PC-9 (cell line): ENCODE measurements around the gene APC. TPM values are rescaled to one million over a fixed set of nuclear protein-coding genes. Genes with fewer than 3 reads are reported as not detected.

Experiments used
- BruUV-seq: library from RNA; stranded (reverse); fragments of 400-500 nt; replicated peaks from 2 replicates; lab custom pipeline; 2021; lab: Mats Ljungman, UMichigan
- CTCF ChIA-PET: fragments of 300-600 bp; sonication (Branson Sonifier 250); formaldehyde crosslinking; loops from one replicate; lab custom pipeline; 2022; ENCODE audit warnings: antibody characterized with exemption; lab: Charles Lee
- POLR2A ChIA-PET: fragments of 300-600 bp; sonication (Branson Sonifier 250); formaldehyde crosslinking; loops from one replicate; lab custom pipeline; 2022; ENCODE audit warnings: antibody characterized with exemption; ENCODE audit not compliant: unreplicated experiment; lab: Charles Lee
- DNase-seq, 2 experiments: peaks; one replicate each; pipeline versions ENCODE4 v3.0.0 to v3.0.0-alpha.2; 2015 to 2022; ENCODE audit warnings: mixed read lengths in 1 of 2
- H2AFZ ChIP-seq: fragments of 200-600 bp; sonication (generic); 2 replicates; pipeline ENCODE4 v1.8.1; 2017; ENCODE audit warnings: antibody characterized with exemption
- H3F3A ChIP-seq: fragments of 200-600 bp; sonication (generic); 2 replicates; pipeline ENCODE4 v1.8.1; 2017; ENCODE audit warnings: antibody characterized with exemption, mild to moderate bottlenecking, low read depth; ENCODE audit not compliant: insufficient read depth
- H3K27ac ChIP-seq: fragments of 200-600 bp; sonication (generic); 2 replicates; pipeline ENCODE4 v1.6.1; 2016; ENCODE audit warnings: mixed run types
- H3K27me3 ChIP-seq: fragments of 200-600 bp; sonication (generic); 2 replicates; pipeline ENCODE4 v1.6.1; 2016; ENCODE audit warnings: low read depth, mixed run types; ENCODE audit not compliant: insufficient read depth
- H3K36me3 ChIP-seq: fragments of 200-600 bp; sonication (generic); 2 replicates; pipeline ENCODE4 v1.6.1; 2016; ENCODE audit warnings: low read depth, mixed run types
- H3K4me1 ChIP-seq: fragments of 200-600 bp; sonication (generic); replicated peaks from 2 replicates; pipeline ENCODE4 v1.6.1; 2016; ENCODE audit warnings: mixed run types; ENCODE audit not compliant: insufficient read depth
- H3K4me2 ChIP-seq: fragments of 200-600 bp; sonication (generic); 2 replicates; pipeline ENCODE4 v1.6.1; 2017; ENCODE audit warnings: mixed run types
- H3K4me3 ChIP-seq: fragments of 200-600 bp; sonication (generic); 2 replicates; pipeline ENCODE4 v1.6.1; 2016; ENCODE audit warnings: mixed run types
- H3K79me2 ChIP-seq: fragments of 200-600 bp; sonication (generic); 2 replicates; pipeline ENCODE4 v1.6.1; 2017; ENCODE audit warnings: low read depth, mixed run types
- H3K9me2 ChIP-seq: fragments of 200-600 bp; sonication (generic); 2 replicates; pipeline ENCODE4 v1.8.1; 2017; ENCODE audit warnings: mild to moderate bottlenecking; ENCODE audit not compliant: insufficient read depth
- H3K9me3 ChIP-seq: fragments of 200-600 bp; sonication (generic); 2 replicates; pipeline ENCODE4 v1.8.1; 2016; ENCODE audit warnings: low read depth; ENCODE audit not compliant: insufficient read depth
- H4K20me1 ChIP-seq: fragments of 200-600 bp; sonication (generic); 2 replicates; pipeline ENCODE4 v1.8.1; 2017; ENCODE audit not compliant: insufficient read depth
- CTCF ChIP-seq: fragments of 200-600 bp; sonication (generic); conservative IDR thresholded peaks from 2 replicates; pipeline ENCODE4 v1.6.1; 2017; ENCODE audit warnings: mixed run types, antibody characterized with exemption, mild to moderate bottlenecking, moderate library complexity
- EZH2 ChIP-seq: fragments of 200-600 bp; sonication (generic); IDR thresholded peaks from 2 replicates; pipeline ENCODE4 v1.8.0; 2017; ENCODE audit warnings: antibody characterized with exemption, low read depth
- intact Hi-C: fragments of 100-400 bp; cut with micrococcal nuclease; formaldehyde crosslinking; loops from one replicate; pipeline ENCODE4 v1.10.0; 2022; ENCODE audit not compliant: unreplicated experiment
- total RNA-seq: library from RNA; stranded (reverse); gene quantifications from 2 replicates; pipeline ENCODE4 v1.2.3, GENCODE V29; 2021

Gene APC
- total RNA-seq, 1 experiment from 2014 or later = 23.5 TPM

GRCh38 chr5:112833971-112834370, 96.3 kb downstream of the APC start:
- Histone ChIP-seq H3K27ac (no peak overlapping the region), H3K4me1 (no peaks in the 10 kb centered on the region), H3K4me3 (no peak overlapping the region), H3K9me2 (no peaks in the 10 kb centered on the region), H4K20me1 (no peaks in the 10 kb centered on the region), H3K9me3 (no peaks in the 10 kb centered on the region), H3K4me2 (no peak overlapping the region), H3F3A (no peaks in the 10 kb centered on the region), H2AFZ (no peak overlapping the region), H3K27me3 (no peaks in the 10 kb centered on the region), H3K79me2 (no peaks in the 10 kb centered on the region), H3K36me3 (no peaks in the 10 kb centered on the region)
- POLR2A ChIA-PET = no interaction called here
- CTCF ChIA-PET = no interaction called here
- TF ChIP-seq EZH2 = no peak
- no peak for TF ChIP-seq CTCF
- no TSS peak for BruUV-seq
- intact Hi-C loops = no loop called here
- DNase-seq = no peak

GRCh38 chr5:112844489-112844888, 106.8 kb downstream of the APC start:
- CTCF ChIA-PET = no interaction called here
- no peak for TF ChIP-seq EZH2
- TF ChIP-seq CTCF = no peak
- no peaks in the 10 kb centered on the region for H3K4me1 ChIP-seq
- H3K4me3 ChIP-seq = no peak overlapping the region
- no peak overlapping the region for H2AFZ ChIP-seq
- no peak overlapping the region for H3K4me2 ChIP-seq
- H3K9me2 ChIP-seq = 0 out of 2 replicates have a peak, but pooled peaks cover under 1% of the 10 kb centered on the region
- POLR2A ChIA-PET = no interaction called here
- no peak overlapping the region for H3K27ac ChIP-seq
- H3K79me2 ChIP-seq = no peaks in the 10 kb centered on the region
- H3K36me3 ChIP-seq = no peaks in the 10 kb centered on the region
- no peak for DNase-seq
- intact Hi-C loops = loop anchor here (10.0 kb wide), 1 partner anchor 290 kb away; no protein-coding TSS in a partner anchor
- no peaks in the 10 kb centered on the region for H4K20me1 ChIP-seq
- H3K27me3 ChIP-seq = no peaks in the 10 kb centered on the region
- no peaks in the 10 kb centered on the region for H3K9me3 ChIP-seq
- no peaks in the 10 kb centered on the region for H3F3A ChIP-seq
- BruUV-seq = no TSS peak

GRCh38 chr5:112846556-112846955, 108.9 kb downstream of the APC start:
- intact Hi-C loops = loop anchor here (10.0 kb wide), 1 partner anchor 292 kb away; no protein-coding TSS in a partner anchor
- no TSS peak for BruUV-seq
- Histone ChIP-seq H3K4me3 (no peak overlapping the region), H3K36me3 (no peaks in the 10 kb centered on the region), H3K4me2 (no peak overlapping the region), H3K79me2 (no peaks in the 10 kb centered on the region), H4K20me1 (no peaks in the 10 kb centered on the region), H3K27me3 (no peaks in the 10 kb centered on the region), H2AFZ (no peak overlapping the region), H3K27ac (no peak overlapping the region), H3K4me1 (no peaks in the 10 kb centered on the region), H3K9me2 (0 out of 2 replicates have a peak, but pooled peaks cover 5% of the 10 kb centered on the region), H3K9me3 (no peaks in the 10 kb centered on the region), H3F3A (no peaks in the 10 kb centered on the region)
- ChIA-PET POLR2A (no interaction called here), CTCF (no interaction called here)
- TF ChIP-seq EZH2 (no peak), CTCF (no peak)
- DNase-seq = no peak
